ENCODE data around the gene UPP2.

Gene UPP2

DNA sequence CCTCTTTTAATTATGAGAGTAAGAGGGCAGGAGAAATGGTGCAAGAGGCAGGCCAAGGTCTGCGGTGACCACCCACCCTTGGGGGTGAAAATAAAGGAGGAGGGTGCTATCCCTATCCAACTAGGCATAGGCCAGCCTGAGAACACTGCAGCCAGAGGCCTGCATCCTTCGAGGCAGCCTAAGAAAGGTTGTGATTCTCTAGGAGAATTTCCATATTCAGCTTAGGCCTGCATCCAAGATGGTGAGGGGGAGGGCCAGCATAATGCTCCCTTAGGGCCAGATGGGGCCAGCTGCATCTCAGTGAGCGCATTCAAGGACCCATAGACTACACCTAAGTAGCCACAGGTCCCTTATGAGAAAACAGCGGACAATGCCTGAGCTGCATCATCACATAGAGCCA lies 3.5 kb upstream of the UPP2 start:
- Histone ChIP-seq H3K4me3 (replicated peaks; ENCODE audit: low read depth, low read length) (no peak overlapping the region), H3K27me3 (replicated peaks; ENCODE audit: control insufficient read depth, insufficient read depth, low read length) (no peaks in the 10 kb centered on the region; the same call in 1 of the 2 replicates), H3K36me3 (ENCODE audit: control insufficient read depth, insufficient read depth, low read length) (no peaks in the 10 kb centered on the region)
- TF ChIP-seq CTCF (IDR thresholded peaks at IDR 0.05; ENCODE audit: insufficient read depth, low read length, poor library complexity, severe bottlenecking): no peak
- DNase-seq (ENCODE audit: extremely low read depth, insufficient read length): no peak

GRCh38 chr2:158099716-158100115 lies 2.0 kb upstream of the UPP2 start:
- DNase-seq (ENCODE audit: extremely low read depth, insufficient read length): no peak

DNA sequence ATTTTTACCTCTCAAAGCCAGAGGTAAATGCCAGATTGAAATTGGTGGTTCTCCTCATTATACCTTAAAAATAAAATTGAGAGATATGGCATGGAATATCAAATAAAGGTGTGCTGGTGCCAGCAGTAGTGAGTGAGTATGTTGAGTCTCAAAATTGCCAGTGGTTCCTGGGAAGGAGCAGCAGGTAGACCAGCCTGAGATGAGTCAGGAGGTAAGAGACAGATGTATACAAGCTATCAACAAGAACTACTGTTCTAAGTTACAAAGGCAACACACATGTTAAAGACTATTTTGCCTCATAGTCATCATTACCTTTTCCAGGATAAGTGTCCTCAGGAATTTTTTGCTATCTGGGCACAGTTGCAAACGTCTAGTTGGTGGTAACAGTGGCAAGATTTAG lies 1.3 kb upstream of the UPP2 start:
- no peaks in the 10 kb centered on the region for H3K36me3 ChIP-seq (ENCODE audit: control insufficient read depth, insufficient read depth, low read length)
- no peaks in the 10 kb centered on the region; the same call in 1 of the 2 replicates for H3K27me3 ChIP-seq (replicated peaks; ENCODE audit: control insufficient read depth, insufficient read depth, low read length)
- no peak for DNase-seq (ENCODE audit: extremely low read depth, insufficient read length)
- H3K4me3 ChIP-seq (replicated peaks; ENCODE audit: low read depth, low read length): no peak overlapping the region
- TF ChIP-seq CTCF (IDR thresholded peaks at IDR 0.05; ENCODE audit: insufficient read depth, low read length, poor library complexity, severe bottlenecking): no peak

More at GRCh38 chr2:158099716-158100115, 2.0 kb upstream of the UPP2 start:
- H3K36me3 ChIP-seq (ENCODE audit: control insufficient read depth, insufficient read depth, low read length): no peaks in the 10 kb centered on the region
- H3K4me3 ChIP-seq (replicated peaks; ENCODE audit: low read depth, low read length): no peak overlapping the region
- TF ChIP-seq CTCF (IDR thresholded peaks at IDR 0.05; ENCODE audit: insufficient read depth, low read length, poor library complexity, severe bottlenecking): no peak
- no peaks in the 10 kb centered on the region; the same call in 1 of the 2 replicates for H3K27me3 ChIP-seq (replicated peaks; ENCODE audit: control insufficient read depth, insufficient read depth, low read length)

DNA sequence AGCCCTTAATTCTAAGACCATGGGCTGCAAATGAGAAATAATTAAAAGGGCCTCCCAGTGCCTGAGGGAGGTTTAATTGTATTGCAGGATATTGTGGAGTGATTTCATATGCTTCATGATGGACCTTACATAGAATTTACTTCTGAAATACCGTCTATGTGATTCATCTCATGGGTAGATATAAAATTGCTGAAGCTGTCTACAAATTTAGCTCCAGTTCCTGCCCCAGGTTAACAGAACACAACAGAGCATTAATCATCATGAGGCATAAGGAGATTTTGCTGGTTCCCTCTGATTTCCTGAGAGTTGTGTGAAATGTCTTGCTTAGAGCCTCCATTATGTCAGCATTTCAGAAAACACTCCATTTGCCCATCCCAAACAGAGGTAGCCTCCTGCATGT lies 770 bp downstream of the UPP2 start:
- no peak for DNase-seq (ENCODE audit: extremely low read depth, insufficient read length)
- no peaks in the 10 kb centered on the region; the same call in 1 of the 2 replicates for H3K27me3 ChIP-seq (replicated peaks; ENCODE audit: control insufficient read depth, insufficient read depth, low read length)
- no peak for TF ChIP-seq CTCF (IDR thresholded peaks at IDR 0.05; ENCODE audit: insufficient read depth, low read length, poor library complexity, severe bottlenecking)
- H3K4me3 ChIP-seq (replicated peaks; ENCODE audit: low read depth, low read length): no peak overlapping the region
- no peaks in the 10 kb centered on the region for H3K36me3 ChIP-seq (ENCODE audit: control insufficient read depth, insufficient read depth, low read length)

DNA sequence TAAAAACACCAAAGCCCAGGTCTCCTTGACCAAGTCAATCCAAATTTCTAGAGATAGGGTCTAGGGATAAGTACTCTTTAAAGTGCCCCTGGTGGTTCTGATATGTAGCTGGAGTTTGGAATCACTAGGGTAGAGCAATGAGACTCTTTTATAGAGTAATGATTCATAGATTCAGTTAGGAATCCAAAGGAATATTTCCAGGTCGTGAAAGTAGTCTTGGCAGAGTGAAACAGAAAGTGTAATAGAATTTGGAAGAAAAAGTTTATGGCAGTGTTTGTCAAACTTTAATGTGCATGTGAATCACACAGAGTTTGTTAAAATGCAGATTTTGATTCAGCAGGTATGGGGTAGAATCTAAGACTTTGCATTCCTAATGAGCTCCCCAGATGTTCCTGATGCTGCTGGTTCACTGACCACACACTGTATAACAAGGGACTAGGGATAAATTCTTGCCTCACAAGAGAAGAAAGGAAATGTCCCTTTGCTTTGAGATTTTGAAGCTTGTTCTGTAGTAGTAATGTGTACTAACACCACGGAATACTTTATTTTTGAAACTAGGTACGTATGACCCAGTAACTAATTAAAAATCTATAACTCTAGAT lies 1.8 kb downstream of the UPP2 start:
- Histone ChIP-seq H3K36me3 (ENCODE audit: control insufficient read depth, insufficient read depth, low read length) (no peaks in the 10 kb centered on the region), H3K27me3 (replicated peaks; ENCODE audit: control insufficient read depth, insufficient read depth, low read length) (no peaks in the 10 kb centered on the region; the same call in 1 of the 2 replicates), H3K4me3 (replicated peaks; ENCODE audit: low read depth, low read length) (no peak overlapping the region)
- no peak for DNase-seq (ENCODE audit: extremely low read depth, insufficient read length)
- no peak for TF ChIP-seq CTCF (IDR thresholded peaks at IDR 0.05; ENCODE audit: insufficient read depth, low read length, poor library complexity, severe bottlenecking)

DNA sequence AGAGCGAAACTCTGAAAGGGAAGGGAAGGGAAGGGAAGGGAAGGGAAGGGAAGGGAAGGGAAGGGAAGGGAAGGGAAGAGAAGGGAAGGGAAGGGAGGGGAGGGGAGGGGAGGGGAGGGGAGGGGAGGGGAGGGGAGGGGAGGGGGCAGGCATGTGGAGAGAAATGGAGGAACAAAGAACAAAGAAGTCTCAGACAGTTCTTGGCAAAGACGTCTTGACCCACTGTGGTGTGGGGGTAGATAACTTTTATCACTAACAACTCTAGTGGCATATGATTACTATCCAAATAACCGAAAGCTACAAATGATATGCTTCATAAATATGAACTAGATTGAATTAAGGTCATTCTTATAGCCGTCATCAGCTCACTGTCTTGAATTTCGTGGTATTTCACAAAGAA lies 3.2 kb downstream of the UPP2 start:
- Histone ChIP-seq H3K4me3 (replicated peaks; ENCODE audit: low read depth, low read length) (no peak overlapping the region), H3K27me3 (replicated peaks; ENCODE audit: control insufficient read depth, insufficient read depth, low read length) (no peaks in the 10 kb centered on the region; the same call in 1 of the 2 replicates)
- TF ChIP-seq CTCF (IDR thresholded peaks at IDR 0.05; ENCODE audit: insufficient read depth, low read length, poor library complexity, severe bottlenecking): no peak

More for the DNA sequence above, 3.2 kb downstream of the UPP2 start:
- no peak for DNase-seq (ENCODE audit: extremely low read depth, insufficient read length)
- H3K36me3 ChIP-seq (ENCODE audit: control insufficient read depth, insufficient read depth, low read length): no peaks in the 10 kb centered on the region
